ENCODE measurements around the gene PLCB1. TPM values are rescaled to one million over a fixed set of nuclear protein-coding genes. Genes with fewer than 3 reads are reported as not detected.

The PLCB1 gene
- total and polyA plus RNA-seq, 2 donors (not counting 1 experiment from before 2014, with no cell fraction given), result 13.4 to 23.3 TPM

GRCh38 chr20:8777911-8778310, 645.8 kb downstream of the PLCB1 start:
- Histone ChIP-seq H3K27ac (ENCODE audit: insufficient read depth, low read length) (no peak overlapping the region), H3K79me2 (ENCODE audit: control insufficient read depth, insufficient read depth, low read length) (no peaks in the 10 kb centered on the region), H2AFZ (ENCODE audit: low read length) (no peak overlapping the region), H3K27me3 (ENCODE audit: control insufficient read depth, insufficient read depth, low read length) (no peaks in the 10 kb centered on the region), H3K4me2 (ENCODE audit: extremely low read depth, insufficient read depth, low read length) (no peak overlapping the region), H3K9me3 (ENCODE audit: control insufficient read depth, insufficient read depth, low read depth, low read length) (no peaks in the 10 kb centered on the region), H4K20me1 (ENCODE audit: control insufficient read depth, extremely low read depth, insufficient read depth, low read length) (no peaks in the 10 kb centered on the region), H3K4me1 (ENCODE audit: control insufficient read depth, extremely low read depth, insufficient read depth, low read length) (no peaks in the 10 kb centered on the region), H3K4me3 (replicated peaks in 1 of 4; ENCODE audit: control extremely low read depth in 1 of 4, insufficient read depth in 1 of 4, low read depth in 3 of 4, low read length in 4 of 4) (no peak overlapping the region), H3K36me3 (ENCODE audit: control insufficient read depth, insufficient read depth, low read length) (no peaks in the 10 kb centered on the region), H3K9ac (ENCODE audit: insufficient read depth, low read length) (no peak overlapping the region)
- no peak for DNase-seq (ENCODE audit: low read depth in 2 of 2)
- TF ChIP-seq EZH2 (IDR thresholded peaks at IDR 0.05; ENCODE audit: low read length, missing control alignments) (no peak), CTCF (conservative IDR thresholded peaks at IDR 0.05 in 1 of 2, IDR thresholded peaks at IDR 0.05 in 1 of 2; ENCODE audit: low read depth in 1 of 2, low read length in 2 of 2) (no peak)

GRCh38 chr20:8778387-8778786, 646.3 kb downstream of the PLCB1 start:
- no peaks in the 10 kb centered on the region for H3K79me2 ChIP-seq (ENCODE audit: control insufficient read depth, insufficient read depth, low read length)
- TF ChIP-seq CTCF (conservative IDR thresholded peaks at IDR 0.05 in 1 of 2, IDR thresholded peaks at IDR 0.05 in 1 of 2; ENCODE audit: low read depth in 1 of 2, low read length in 2 of 2) (no peak), EZH2 (IDR thresholded peaks at IDR 0.05; ENCODE audit: low read length, missing control alignments) (no peak)
- H3K36me3 ChIP-seq (ENCODE audit: control insufficient read depth, insufficient read depth, low read length), result no peaks in the 10 kb centered on the region
- no peak overlapping the region for H3K27ac ChIP-seq (ENCODE audit: insufficient read depth, low read length)
- H3K9me3 ChIP-seq (ENCODE audit: control insufficient read depth, insufficient read depth, low read depth, low read length), result no peaks in the 10 kb centered on the region
- no peak overlapping the region for H3K9ac ChIP-seq (ENCODE audit: insufficient read depth, low read length)
- H3K27me3 ChIP-seq (ENCODE audit: control insufficient read depth, insufficient read depth, low read length), result no peaks in the 10 kb centered on the region
- H4K20me1 ChIP-seq (ENCODE audit: control insufficient read depth, extremely low read depth, insufficient read depth, low read length), result no peaks in the 10 kb centered on the region
- H3K4me2 ChIP-seq (ENCODE audit: extremely low read depth, insufficient read depth, low read length), result no peak overlapping the region
- H3K4me1 ChIP-seq (ENCODE audit: control insufficient read depth, extremely low read depth, insufficient read depth, low read length), result no peaks in the 10 kb centered on the region
- no peak overlapping the region for H2AFZ ChIP-seq (ENCODE audit: low read length)
- DNase-seq (ENCODE audit: low read depth in 2 of 2), result no peak
- H3K4me3 ChIP-seq (replicated peaks in 1 of 4; ENCODE audit: control extremely low read depth in 1 of 4, insufficient read depth in 1 of 4, low read depth in 3 of 4, low read length in 4 of 4), result no peak overlapping the region

- Histone ChIP-seq H3K79me2 (ENCODE audit: control insufficient read depth, insufficient read depth, low read length) (no peaks in the 10 kb centered on the region), H2AFZ (ENCODE audit: low read length) (no peak overlapping the region), H3K4me1 (ENCODE audit: control insufficient read depth, extremely low read depth, insufficient read depth, low read length) (no peaks in the 10 kb centered on the region), H3K27me3 (ENCODE audit: control insufficient read depth, insufficient read depth, low read length) (no peaks in the 10 kb centered on the region), H4K20me1 (ENCODE audit: control insufficient read depth, extremely low read depth, insufficient read depth, low read length) (no peaks in the 10 kb centered on the region), H3K9me3 (ENCODE audit: control insufficient read depth, insufficient read depth, low read depth, low read length) (no peaks in the 10 kb centered on the region), H3K36me3 (ENCODE audit: control insufficient read depth, insufficient read depth, low read length) (no peaks in the 10 kb centered on the region), H3K4me3 (replicated peaks in 1 of 4; ENCODE audit: control extremely low read depth in 1 of 4, insufficient read depth in 1 of 4, low read depth in 3 of 4, low read length in 4 of 4) (no peak overlapping the region), H3K4me2 (ENCODE audit: extremely low read depth, insufficient read depth, low read length) (no peak overlapping the region), H3K27ac (ENCODE audit: insufficient read depth, low read length) (no peak overlapping the region), H3K9ac (ENCODE audit: insufficient read depth, low read length) (no peak overlapping the region)
- TF ChIP-seq EZH2 (IDR thresholded peaks at IDR 0.05; ENCODE audit: low read length, missing control alignments) (no peak), CTCF (conservative IDR thresholded peaks at IDR 0.05 in 1 of 2, IDR thresholded peaks at IDR 0.05 in 1 of 2; ENCODE audit: low read depth in 1 of 2, low read length in 2 of 2) (no peak)
- DNase-seq (ENCODE audit: low read depth in 2 of 2), result no peak
Measured at GRCh38 chr20:8780915-8781314, 648.8 kb downstream of the PLCB1 start.
